Mesenchymal stem cell (in vitro differentiated cells and primary cell): ENCODE results near the gene ZFPL1.

Experiments used
- DNase-seq: peaks from one replicate; pipeline ENCODE4 v3.0.0-alpha.2; 2013
- H2AFZ ChIP-seq: one replicate; pipeline ENCODE4 v1.6.1; 2013; ENCODE audit warnings: low read depth, mild to moderate bottlenecking, control low read depth, inconsistent platforms, low read length, moderate library complexity
- H2AK5ac ChIP-seq: 2 replicates; pipeline ENCODE4 v1.6.1; 2013; ENCODE audit warnings: low read length, moderate library complexity, mild to moderate bottlenecking, inconsistent platforms; ENCODE audit not compliant: severe bottlenecking
- H2BK120ac ChIP-seq: one replicate; pipeline ENCODE4 v1.6.1; 2013; ENCODE audit warnings: low read depth, mild to moderate bottlenecking, inconsistent platforms, low read length, moderate library complexity
- H2BK12ac ChIP-seq, 2 experiments: one replicate each; pipeline ENCODE4 v1.6.1; 2013; ENCODE audit warnings: inconsistent platforms in 2 of 2, low read length in 2 of 2, mild to moderate bottlenecking in 2 of 2, moderate library complexity in 2 of 2, control low read depth in 1 of 2
- H2BK15ac ChIP-seq: one replicate; pipeline ENCODE4 v1.6.1; 2013; ENCODE audit warnings: mild to moderate bottlenecking, low read depth, inconsistent platforms; ENCODE audit not compliant: poor library complexity, severe bottlenecking
- H2BK5ac ChIP-seq: 2 replicates; pipeline ENCODE4 v1.6.1; 2013; ENCODE audit warnings: low read depth, mild to moderate bottlenecking, low read length, control low read depth, inconsistent platforms; ENCODE audit not compliant: poor library complexity, severe bottlenecking
- H3K14ac ChIP-seq, 2 experiments: one replicate each; pipeline ENCODE4 v1.6.1; 2013; ENCODE audit warnings: inconsistent platforms in 2 of 2, low read length in 2 of 2, control low read depth in 1 of 2, mild to moderate bottlenecking in 1 of 2, moderate library complexity in 1 of 2
- H3K18ac ChIP-seq, 2 experiments: one replicate each; pipeline ENCODE4 v1.6.1; 2013; ENCODE audit warnings: inconsistent platforms in 2 of 2, low read length in 2 of 2, control low read depth in 1 of 2, low read depth in 1 of 2, mild to moderate bottlenecking in 1 of 2
- H3K23ac ChIP-seq, 2 experiments: one replicate each; pipeline ENCODE4 v1.6.1; 2013; ENCODE audit warnings: inconsistent platforms in 2 of 2, low read length in 2 of 2, mild to moderate bottlenecking in 2 of 2, moderate library complexity in 2 of 2, control low read depth in 1 of 2
- H3K27ac ChIP-seq: 2 replicates; pipeline ENCODE4 v1.5.1; 2013; ENCODE audit warnings: mild to moderate bottlenecking, moderate library complexity, low read length, control low read depth, inconsistent platforms; ENCODE audit not compliant: poor library complexity, severe bottlenecking
- H3K27me3 ChIP-seq, 2 experiments: 2 replicates each; pipeline versions ENCODE4 v1.6.1 to v1.7.0; 2013; ENCODE audit warnings: low read length in 2 of 2, mild to moderate bottlenecking in 2 of 2, moderate library complexity in 2 of 2, control low read depth in 1 of 2, inconsistent platforms in 1 of 2; ENCODE audit not compliant: control insufficient read depth in 1 of 2, insufficient read depth in 1 of 2
- H3K36me3 ChIP-seq, 2 experiments: 2 replicates each; pipeline versions ENCODE4 v1.6.1 to v1.7.0; 2013; ENCODE audit warnings: low read length in 2 of 2, control low read depth in 1 of 2, inconsistent platforms in 1 of 2, low read depth in 1 of 2, mild to moderate bottlenecking in 1 of 2; ENCODE audit not compliant: insufficient read depth in 2 of 2, control insufficient read depth in 1 of 2
- H3K4ac ChIP-seq, 2 experiments: one replicate each; pipeline ENCODE4 v1.6.1; 2013; ENCODE audit warnings: inconsistent platforms in 2 of 2, low read length in 2 of 2, mild to moderate bottlenecking in 2 of 2, moderate library complexity in 2 of 2, control low read depth in 1 of 2, low read depth in 1 of 2
- H3K4me1 ChIP-seq: 2 replicates; pipeline ENCODE4 v1.6.1; 2013; ENCODE audit warnings: low read depth, low read length, control low read depth; ENCODE audit not compliant: control insufficient read depth, insufficient read depth
- H3K4me2 ChIP-seq: 2 replicates; pipeline ENCODE4 v1.6.1; 2013; ENCODE audit warnings: low read length, mild to moderate bottlenecking, inconsistent platforms; ENCODE audit not compliant: poor library complexity, severe bottlenecking
- H3K4me3 ChIP-seq, 2 experiments: 2 replicates each; pipeline versions ENCODE4 v1.5.1 to v1.7.0; 2013; ENCODE audit warnings: low read length in 2 of 2, mild to moderate bottlenecking in 2 of 2, control low read depth in 1 of 2, low read depth in 1 of 2; ENCODE audit not compliant: insufficient read depth in 1 of 2
- H3K79me1 ChIP-seq: replicated peaks from 2 replicates; pipeline ENCODE4 v1.6.1; 2013; ENCODE audit warnings: mild to moderate bottlenecking, control low read depth, low read length, inconsistent platforms; ENCODE audit not compliant: poor library complexity, severe bottlenecking
- H3K9ac ChIP-seq: 2 replicates; pipeline ENCODE4 v1.7.0; 2013; ENCODE audit warnings: mild to moderate bottlenecking, low read length, moderate library complexity
- H3K9me3 ChIP-seq: 2 replicates; pipeline ENCODE4 v1.7.0; 2013; ENCODE audit warnings: mild to moderate bottlenecking, low read length; ENCODE audit not compliant: control insufficient read depth
- H4K8ac ChIP-seq: one replicate; pipeline ENCODE4 v1.6.1; 2013; ENCODE audit warnings: inconsistent platforms, mild to moderate bottlenecking, low read length, moderate library complexity
- H4K91ac ChIP-seq: one replicate; pipeline ENCODE4 v1.6.1; 2013; ENCODE audit warnings: mild to moderate bottlenecking, low read length, inconsistent platforms
- WGBS: methylation state at CpG from one replicate; pipeline ENCODE4 v1.1.7; 2013; ENCODE audit warnings: mixed read lengths; 5-methylcytosine and 5-hydroxymethylcytosine counted together

Gene ZFPL1

DNA sequence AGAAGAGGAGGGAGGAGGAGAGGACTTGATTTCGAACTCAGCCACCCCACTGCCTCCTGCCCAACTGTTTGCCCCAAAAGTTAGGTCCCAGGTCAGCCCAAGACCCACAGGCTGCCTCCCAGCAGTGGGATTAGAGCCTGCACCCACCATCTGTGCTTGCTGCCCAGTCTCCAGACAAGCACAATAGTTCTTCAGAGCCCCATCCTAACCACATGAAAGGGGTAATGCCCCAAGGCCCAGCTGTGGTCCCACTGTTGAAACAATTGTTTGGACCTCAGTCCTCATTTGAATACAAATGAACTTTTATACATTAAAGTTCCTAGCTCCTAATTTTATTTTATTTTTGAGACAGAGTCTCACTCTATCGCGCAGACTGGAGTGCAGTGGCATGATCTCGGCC lies 6.6 kb downstream of the ZFPL1 start:
- Histone ChIP-seq H3K4me2 (no peak overlapping the region), H2AFZ (no peak overlapping the region), H2BK12ac (no peak overlapping the region), H3K27me3 (no peaks in the 10 kb centered on the region), H3K4me1 (peaks cover 2% of the 10 kb centered on the region), H2BK5ac (no peak overlapping the region), H4K91ac (no peak overlapping the region), H3K18ac (no peak overlapping the region), H3K4me3 (no peak overlapping the region), H3K4ac (no peak overlapping the region), H2BK120ac (no peak overlapping the region), H2AK5ac (no peak overlapping the region), H3K14ac (no peak overlapping the region), H3K23ac (no peak overlapping the region), H3K9ac (no peak overlapping the region), H3K9me3 (no peaks in the 10 kb centered on the region), H2BK15ac (no peak overlapping the region), H3K36me3 (peaks cover 43 to 47% of the 10 kb centered on the region in 2 experiments), H3K27ac (no peak overlapping the region), H3K79me1 (peaks cover 12% of the 10 kb centered on the region), H4K8ac (no peak overlapping the region)
- WGBS = 96% methylated on average over 4 of the region's 4 CpGs
- DNase-seq = no peak

DNA sequence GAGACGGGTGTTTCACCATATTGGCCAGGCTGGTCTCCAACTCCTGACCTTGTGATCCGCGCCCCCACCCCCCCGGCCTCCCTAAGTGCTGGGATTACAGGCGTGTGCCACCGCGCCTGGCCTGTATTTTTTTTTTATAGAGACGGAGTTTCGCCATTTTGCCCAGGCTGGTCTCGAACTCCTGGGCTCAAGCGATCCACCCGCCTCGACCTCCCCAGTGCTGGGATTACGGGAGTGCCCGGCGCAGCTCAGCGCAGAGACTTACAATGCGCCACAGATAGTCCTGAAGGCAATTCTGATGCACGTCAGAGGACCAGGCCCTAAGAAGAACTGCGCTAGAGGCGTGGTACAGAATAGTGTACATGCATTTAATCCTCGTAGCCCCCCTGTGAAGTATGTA lies 11.4 kb downstream of the ZFPL1 start:
- peaks cover 13% of the 10 kb centered on the region for H3K79me1 ChIP-seq
- peak overlapping the region in 1 of 2 experiments; percentile 86 for H3K4me3 ChIP-seq
- no peak overlapping the region for H3K27ac ChIP-seq
- H3K27me3 ChIP-seq = no peaks in the 10 kb centered on the region
- H2AK5ac ChIP-seq = no peak overlapping the region
- no peak overlapping the region for H2BK120ac ChIP-seq
- peaks cover 8% of the 10 kb centered on the region for H3K4me1 ChIP-seq
- H3K18ac ChIP-seq = peak overlapping the region in 1 of 2 experiments; percentile 90
- peak overlapping the region in 1 of 2 experiments; percentile 49 for H2BK12ac ChIP-seq
- H3K9me3 ChIP-seq = no peaks in the 10 kb centered on the region
- H2BK5ac ChIP-seq = no peak overlapping the region
- peak overlapping the region in 1 of 2 experiments; percentile 32 for H3K4ac ChIP-seq
- H4K91ac ChIP-seq = no peak overlapping the region
- H3K4me2 ChIP-seq = no peak overlapping the region
- no peak for DNase-seq
- peaks cover 5 to 10% of the 10 kb centered on the region in 2 experiments for H3K36me3 ChIP-seq
- peak overlapping the region; percentile 87 for H2AFZ ChIP-seq
- H4K8ac ChIP-seq = peak overlapping the region; percentile 100
- no peak overlapping the region for H3K23ac ChIP-seq
- peak overlapping the region; percentile 90 for H3K9ac ChIP-seq
- no peak overlapping the region for H3K14ac ChIP-seq
- 96% methylated on average over 22 of the region's 22 CpGs for WGBS
- no peak overlapping the region for H2BK15ac ChIP-seq

DNA sequence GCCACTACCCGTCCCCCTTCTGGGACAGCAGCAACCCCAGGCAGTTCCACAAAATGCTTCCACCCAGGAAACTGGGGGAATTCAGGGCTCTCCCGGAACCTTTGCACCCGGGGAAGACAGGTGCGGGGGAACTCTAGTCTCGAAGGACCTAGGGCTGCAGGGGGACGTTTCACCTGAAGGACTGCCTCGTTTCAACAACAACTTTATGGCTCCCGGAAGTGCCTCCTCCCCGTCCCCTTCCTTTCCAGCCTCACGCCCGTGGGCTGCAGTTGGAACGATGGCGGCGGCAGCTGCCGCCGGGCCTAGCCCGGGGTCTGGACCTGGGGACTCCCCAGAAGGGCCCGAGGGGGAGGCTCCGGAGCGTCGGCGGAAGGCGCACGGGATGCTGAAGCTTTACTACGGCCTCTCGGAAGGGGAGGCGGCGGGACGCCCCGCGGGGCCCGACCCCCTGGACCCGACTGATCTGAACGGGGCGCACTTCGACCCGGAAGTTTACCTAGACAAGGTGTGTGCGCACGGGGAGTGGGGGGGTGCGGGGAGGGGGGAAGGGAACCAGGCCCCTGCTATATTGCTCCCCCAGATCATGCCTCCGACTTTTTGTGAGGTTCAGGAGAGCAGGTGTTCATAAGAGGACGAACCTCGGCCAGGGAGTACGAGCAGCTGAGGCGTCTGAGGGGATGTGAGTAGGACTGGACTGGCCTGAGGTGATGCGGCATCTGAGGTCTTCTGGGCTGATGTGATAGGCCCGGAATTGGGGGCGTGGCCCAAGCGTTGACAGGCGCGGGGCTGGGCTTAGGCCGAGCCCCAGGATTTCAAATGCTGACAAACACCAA lies 12.2 kb downstream of the ZFPL1 start, which contains the start of gene VPS51:
Gene VPS51, plus strand, starts transcription at position 241 of the 833 bp plus-strand sequence. Its CDS starts 37 bp downstream, at position 278.
- H3K27ac ChIP-seq = peak within 1 kb of the TSS; percentile 48

DNA sequence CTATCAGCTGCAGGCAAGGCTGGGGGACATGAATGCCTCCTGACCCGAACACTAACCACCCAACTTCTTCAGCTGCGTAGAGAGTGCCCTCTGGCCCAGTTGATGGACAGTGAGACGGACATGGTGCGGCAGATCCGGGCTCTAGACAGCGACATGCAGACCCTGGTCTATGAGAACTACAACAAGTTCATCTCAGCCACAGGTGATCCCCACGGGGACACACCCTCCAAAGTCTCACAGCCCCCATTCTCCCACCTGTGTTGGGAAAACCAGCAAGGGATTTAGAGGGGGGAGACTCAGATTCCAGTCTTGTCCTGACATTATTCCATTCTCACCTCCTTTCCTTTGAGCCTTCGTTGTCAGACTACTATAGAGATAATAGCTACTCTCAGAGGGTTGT lies 12.9 kb downstream of the ZFPL1 start:
- no peak overlapping the region for H2BK12ac ChIP-seq
- no peak overlapping the region for H3K18ac ChIP-seq
- no peak overlapping the region for H2BK5ac ChIP-seq
- peaks cover 15% of the 10 kb centered on the region for H3K79me1 ChIP-seq
- no peak overlapping the region for H2AK5ac ChIP-seq
- H3K9ac ChIP-seq = peak overlapping the region; percentile 90
- H3K4me3 ChIP-seq = peak overlapping the region; percentile 35 to 86
- no peaks in the 10 kb centered on the region for H3K9me3 ChIP-seq
- H2AFZ ChIP-seq = no peak overlapping the region
- H3K4me2 ChIP-seq = peak overlapping the region; percentile 23
- H3K36me3 ChIP-seq = peaks cover 2 to 7% of the 10 kb centered on the region in 2 experiments
- no peak overlapping the region for H4K8ac ChIP-seq
- WGBS = 73% methylated on average over 7 of the region's 8 CpGs
- no peaks in the 10 kb centered on the region for H3K27me3 ChIP-seq
- H3K4ac ChIP-seq = no peak overlapping the region
- no peak overlapping the region for H2BK120ac ChIP-seq
- H3K27ac ChIP-seq = no peak overlapping the region
- H2BK15ac ChIP-seq = no peak overlapping the region
- H3K14ac ChIP-seq = no peak overlapping the region
- H3K4me1 ChIP-seq = peaks cover 10% of the 10 kb centered on the region
- no peak overlapping the region for H3K23ac ChIP-seq
- DNase-seq = no peak
- H4K91ac ChIP-seq = no peak overlapping the region

More for the DNA sequence above, 12.2 kb downstream of the ZFPL1 start, which contains the start of gene VPS51:
- Histone ChIP-seq H3K27me3 (no peaks in the 10 kb centered on the region), H4K8ac (peak within 1 kb of the TSS; percentile 100), H3K79me1 (peaks cover 13% of the 10 kb centered on the region), H3K4ac (peak within 1 kb of the TSS; percentile 73 to 91), H3K9me3 (no peaks in the 10 kb centered on the region), H3K4me3 (peak within 1 kb of the TSS; percentile 71 to 86), H2BK15ac (peak within 1 kb of the TSS; percentile 30), H2BK120ac (peak within 1 kb of the TSS; percentile 62), H3K23ac (peak within 1 kb of the TSS in 1 of 2 experiments; percentile 46), H3K36me3 (peaks cover 2 to 7% of the 10 kb centered on the region in 2 experiments), H3K14ac (peak within 1 kb of the TSS in 1 of 2 experiments; percentile 81), H2AK5ac (no peak within 1 kb of the TSS), H2AFZ (peak within 1 kb of the TSS; percentile 87), H4K91ac (peak within 1 kb of the TSS; percentile 95), H3K4me2 (peak within 1 kb of the TSS; percentile 46), H3K18ac (peak within 1 kb of the TSS; percentile 48 to 90), H2BK12ac (peak within 1 kb of the TSS in 1 of 2 experiments; percentile 49), H2BK5ac (no peak within 1 kb of the TSS), H3K4me1 (peaks cover 8% of the 10 kb centered on the region), H3K9ac (peak within 1 kb of the TSS; percentile 90)
- under 1% methylated on average over 49 of the region's 52 CpGs for WGBS
- DNase-seq = peak; percentile 91
